Neural cell (in vitro differentiated cells): ENCODE data around the gene DDX31. TPM values are rescaled to one million over a fixed set of nuclear protein-coding genes. Genes with fewer than 3 reads are reported as not detected.

ENCODE experiments used
- H2AFZ ChIP-seq: fragments of 200-600, 300-800 bp; sonication (generic), shearing (Covaris generic); 2 replicates; pipeline ENCODE4 v1.6.0; 2014; ENCODE audit warnings: low read depth, mild to moderate bottlenecking, antibody characterized with exemption, low read length, moderate library complexity
- H3F3A ChIP-seq: fragments of 200-600 bp; shearing (Covaris generic); 2 replicates; pipeline ENCODE4 v1.6.1; 2016; ENCODE audit warnings: mild to moderate bottlenecking, moderate library complexity, mixed read lengths, antibody characterized with exemption, low read length; ENCODE audit not compliant: insufficient read depth, poor library complexity, severe bottlenecking
- H3K27ac ChIP-seq: fragments of 200-600, 300-800 bp; sonication (generic), shearing (Covaris generic); 2 replicates; pipeline ENCODE4 v1.5.1; 2014; ENCODE audit warnings: mild to moderate bottlenecking, low read length, moderate library complexity
- H3K27me3 ChIP-seq: fragments of 300-800, 200-600 bp; sonication (generic), shearing (Covaris generic); 2 replicates; pipeline ENCODE4 v1.6.0; 2014; ENCODE audit warnings: mild to moderate bottlenecking, low read depth, low read length, moderate library complexity; ENCODE audit not compliant: insufficient read depth
- H3K36me3 ChIP-seq: fragments of 300-800, 200-600 bp; sonication (generic), shearing (Covaris generic); 2 replicates; pipeline ENCODE4 v1.5.1; 2014; ENCODE audit warnings: mild to moderate bottlenecking, antibody characterized with exemption, low read length, moderate library complexity; ENCODE audit not compliant: insufficient read depth
- H3K4me2 ChIP-seq: fragments of 300-800, 200-600 bp; sonication (generic), shearing (Covaris generic); 2 replicates; pipeline ENCODE4 v1.6.0; 2014; ENCODE audit warnings: mild to moderate bottlenecking, low read length
- H3K4me3 ChIP-seq: fragments of 300-800, 200-600 bp; sonication (generic), shearing (Covaris generic); 2 replicates; pipeline ENCODE4 v1.5.1; 2014; ENCODE audit warnings: mild to moderate bottlenecking, low read length, moderate library complexity
- H3K79me2 ChIP-seq: fragments of 200-600 bp; shearing (Covaris generic); replicated peaks from 2 replicates; pipeline ENCODE4 v1.6.0; 2014; ENCODE audit warnings: mild to moderate bottlenecking, low read length, moderate library complexity; ENCODE audit not compliant: insufficient read depth
- H3K9ac ChIP-seq: fragments of 300-800, 200-600 bp; sonication (generic), shearing (Covaris generic); 2 replicates; pipeline ENCODE4 v1.6.1; 2016; ENCODE audit warnings: mild to moderate bottlenecking, low read length, mixed read lengths
- H3K9me2 ChIP-seq: fragments of 200-600 bp; shearing (Covaris generic); 2 replicates; pipeline ENCODE4 v1.6.1; 2016; ENCODE audit warnings: mild to moderate bottlenecking, low read length, mixed read lengths; ENCODE audit not compliant: insufficient read depth
- H3K9me3 ChIP-seq: fragments of 200-600, 300-800 bp; sonication (generic), shearing (Covaris generic); 2 replicates; pipeline ENCODE4 v1.6.1; 2016; ENCODE audit warnings: mild to moderate bottlenecking, mixed run types, low read length, moderate library complexity, mixed read lengths
- H4K20me1 ChIP-seq: fragments of 200-600 bp; shearing (Covaris generic); 2 replicates; pipeline ENCODE4 v1.6.1; 2016; ENCODE audit warnings: mild to moderate bottlenecking, mixed run types; ENCODE audit not compliant: insufficient read depth
- EP300 ChIP-seq: fragments of 450-650 bp; conservative IDR thresholded peaks from 2 replicates; pipeline ENCODE4 v1.6.1; 2014; ENCODE audit warnings: antibody characterized with exemption, mild to moderate bottlenecking, moderate library complexity; ENCODE audit not compliant: poor library complexity, severe bottlenecking
- EZH2 ChIP-seq: fragments of 200-600, 300-800 bp; shearing (Covaris generic), sonication (generic); IDR thresholded peaks from 2 replicates; pipeline ENCODE4 v1.6.1; 2014; ENCODE audit warnings: antibody characterized with exemption, low read length, borderline replicate concordance, mild to moderate bottlenecking; ENCODE audit not compliant: insufficient read depth, poor library complexity, severe bottlenecking
- MXI1 ChIP-seq: fragments of 450-650 bp; conservative IDR thresholded peaks from 2 replicates; pipeline ENCODE4 v1.6.1; 2014; ENCODE audit warnings: antibody characterized with exemption, mild to moderate bottlenecking; ENCODE audit not compliant: poor library complexity, severe bottlenecking
- POLR2AphosphoS5 ChIP-seq: IDR thresholded peaks from 2 replicates; pipeline ENCODE4 v1.6.1; 2012
- RAD21 ChIP-seq: fragments of 450-650 bp; conservative IDR thresholded peaks from 2 replicates; pipeline ENCODE4 v1.6.1; 2014; ENCODE audit warnings: antibody characterized with exemption, mild to moderate bottlenecking, moderate library complexity
- SMC3 ChIP-seq: fragments of 450-650 bp; conservative IDR thresholded peaks from 2 replicates; pipeline ENCODE4 v1.6.1; 2014; ENCODE audit warnings: antibody characterized with exemption, mild to moderate bottlenecking, moderate library complexity; ENCODE audit not compliant: poor library complexity
- TAF1 ChIP-seq: IDR thresholded peaks from 2 replicates; pipeline ENCODE4 v1.6.1; 2012; ENCODE audit warnings: low read depth
- polyA plus RNA-seq: library from polyadenylated mRNA; depleted of rRNA; stranded (reverse); fragments of >200 nt; gene quantifications from 2 replicates; pipeline ENCODE4 v1.2.3, GENCODE V29; 2014
- TF ChIP-seq, protein P1 (sequence below): IDR thresholded peaks from 2 replicates; pipeline ENCODE4 v1.6.1; 2012; ENCODE audit warnings: borderline replicate concordance
- TF ChIP-seq, protein P2 (sequence below): fragments of 450-650 bp; IDR thresholded peaks from 2 replicates; pipeline ENCODE4 v1.5.1; 2014; ENCODE audit warnings: antibody characterized with exemption, mild to moderate bottlenecking, moderate library complexity; ENCODE audit not compliant: poor library complexity, severe bottlenecking

Gene DDX31
- polyA plus RNA-seq, 1 donor from 2014 or later, result 12.8 TPM

DNA sequence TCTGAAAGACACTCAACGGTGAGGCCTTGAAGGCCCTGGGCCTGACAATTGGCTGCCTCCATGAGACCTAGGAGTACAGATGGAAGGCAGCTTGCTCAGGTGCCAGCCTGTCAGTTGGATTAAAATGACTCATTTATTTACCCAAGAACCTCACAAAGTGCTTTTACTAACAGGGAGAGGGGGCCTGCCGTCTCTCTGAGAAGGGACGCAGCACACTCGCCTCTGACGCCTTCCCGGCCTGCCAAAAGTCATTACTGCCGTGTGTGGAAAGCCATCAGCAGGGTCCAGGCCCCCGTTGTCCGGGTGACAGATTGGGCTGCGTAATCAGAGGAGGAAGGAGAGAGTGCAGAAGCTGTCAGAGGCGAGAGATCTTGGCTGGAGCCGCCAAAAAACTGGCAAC lies 32.4 kb downstream of the DDX31 start:
- H3K9me3 ChIP-seq, result no peaks in the 10 kb centered on the region
- no peak overlapping the region for H3K27ac ChIP-seq
- H3K9ac ChIP-seq, result no peak overlapping the region
- H3K4me2 ChIP-seq, result no peak overlapping the region
- no peaks in the 10 kb centered on the region for H4K20me1 ChIP-seq
- no peaks in the 10 kb centered on the region for H3K36me3 ChIP-seq
- H3K27me3 ChIP-seq, result no peaks in the 10 kb centered on the region
- no peak overlapping the region for H2AFZ ChIP-seq
- no peak overlapping the region for H3K4me3 ChIP-seq
- no peaks in the 10 kb centered on the region for H3K9me2 ChIP-seq
- TF ChIP-seq EZH2 (no peak), POLR2AphosphoS5 (no peak), TAF1 (no peak), SMC3 (no peak), MXI1 (no peak), RAD21 (no peak)
- TF ChIP-seq, protein P1, sequence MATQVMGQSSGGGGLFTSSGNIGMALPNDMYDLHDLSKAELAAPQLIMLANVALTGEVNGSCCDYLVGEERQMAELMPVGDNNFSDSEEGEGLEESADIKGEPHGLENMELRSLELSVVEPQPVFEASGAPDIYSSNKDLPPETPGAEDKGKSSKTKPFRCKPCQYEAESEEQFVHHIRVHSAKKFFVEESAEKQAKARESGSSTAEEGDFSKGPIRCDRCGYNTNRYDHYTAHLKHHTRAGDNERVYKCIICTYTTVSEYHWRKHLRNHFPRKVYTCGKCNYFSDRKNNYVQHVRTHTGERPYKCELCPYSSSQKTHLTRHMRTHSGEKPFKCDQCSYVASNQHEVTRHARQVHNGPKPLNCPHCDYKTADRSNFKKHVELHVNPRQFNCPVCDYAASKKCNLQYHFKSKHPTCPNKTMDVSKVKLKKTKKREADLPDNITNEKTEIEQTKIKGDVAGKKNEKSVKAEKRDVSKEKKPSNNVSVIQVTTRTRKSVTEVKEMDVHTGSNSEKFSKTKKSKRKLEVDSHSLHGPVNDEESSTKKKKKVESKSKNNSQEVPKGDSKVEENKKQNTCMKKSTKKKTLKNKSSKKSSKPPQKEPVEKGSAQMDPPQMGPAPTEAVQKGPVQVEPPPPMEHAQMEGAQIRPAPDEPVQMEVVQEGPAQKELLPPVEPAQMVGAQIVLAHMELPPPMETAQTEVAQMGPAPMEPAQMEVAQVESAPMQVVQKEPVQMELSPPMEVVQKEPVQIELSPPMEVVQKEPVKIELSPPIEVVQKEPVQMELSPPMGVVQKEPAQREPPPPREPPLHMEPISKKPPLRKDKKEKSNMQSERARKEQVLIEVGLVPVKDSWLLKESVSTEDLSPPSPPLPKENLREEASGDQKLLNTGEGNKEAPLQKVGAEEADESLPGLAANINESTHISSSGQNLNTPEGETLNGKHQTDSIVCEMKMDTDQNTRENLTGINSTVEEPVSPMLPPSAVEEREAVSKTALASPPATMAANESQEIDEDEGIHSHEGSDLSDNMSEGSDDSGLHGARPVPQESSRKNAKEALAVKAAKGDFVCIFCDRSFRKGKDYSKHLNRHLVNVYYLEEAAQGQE, result no peak
- TF ChIP-seq, protein P2, sequence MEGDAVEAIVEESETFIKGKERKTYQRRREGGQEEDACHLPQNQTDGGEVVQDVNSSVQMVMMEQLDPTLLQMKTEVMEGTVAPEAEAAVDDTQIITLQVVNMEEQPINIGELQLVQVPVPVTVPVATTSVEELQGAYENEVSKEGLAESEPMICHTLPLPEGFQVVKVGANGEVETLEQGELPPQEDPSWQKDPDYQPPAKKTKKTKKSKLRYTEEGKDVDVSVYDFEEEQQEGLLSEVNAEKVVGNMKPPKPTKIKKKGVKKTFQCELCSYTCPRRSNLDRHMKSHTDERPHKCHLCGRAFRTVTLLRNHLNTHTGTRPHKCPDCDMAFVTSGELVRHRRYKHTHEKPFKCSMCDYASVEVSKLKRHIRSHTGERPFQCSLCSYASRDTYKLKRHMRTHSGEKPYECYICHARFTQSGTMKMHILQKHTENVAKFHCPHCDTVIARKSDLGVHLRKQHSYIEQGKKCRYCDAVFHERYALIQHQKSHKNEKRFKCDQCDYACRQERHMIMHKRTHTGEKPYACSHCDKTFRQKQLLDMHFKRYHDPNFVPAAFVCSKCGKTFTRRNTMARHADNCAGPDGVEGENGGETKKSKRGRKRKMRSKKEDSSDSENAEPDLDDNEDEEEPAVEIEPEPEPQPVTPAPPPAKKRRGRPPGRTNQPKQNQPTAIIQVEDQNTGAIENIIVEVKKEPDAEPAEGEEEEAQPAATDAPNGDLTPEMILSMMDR, result no peak
- H3F3A ChIP-seq, result no peaks in the 10 kb centered on the region
- H3K79me2 ChIP-seq, result no peaks in the 10 kb centered on the region

DNA sequence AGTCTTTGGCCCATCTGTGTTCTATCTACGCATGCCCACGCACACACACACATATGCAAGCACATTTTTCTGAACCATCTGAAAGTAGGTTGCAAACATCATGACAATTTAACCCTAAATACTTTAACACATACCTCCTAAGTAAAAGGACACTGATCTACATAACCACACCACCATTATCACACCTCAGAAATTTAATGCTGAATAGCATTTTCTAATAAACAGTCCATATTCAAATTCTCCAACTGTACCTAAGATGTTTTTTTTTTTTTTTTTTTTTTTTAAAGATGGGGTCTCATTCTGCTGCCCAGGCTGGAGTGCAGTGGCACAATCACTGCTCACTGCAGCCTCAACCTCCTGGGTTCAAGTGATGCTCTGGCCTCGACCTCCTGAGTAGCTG lies 35.5 kb downstream of the DDX31 start:
- H3K9me3 ChIP-seq, result no peaks in the 10 kb centered on the region
- no peak overlapping the region for H2AFZ ChIP-seq
- H3K27ac ChIP-seq, result no peak overlapping the region
- no peaks in the 10 kb centered on the region for H3K36me3 ChIP-seq
- no peaks in the 10 kb centered on the region for H3K9me2 ChIP-seq
- H3K4me2 ChIP-seq, result no peak overlapping the region
- no peaks in the 10 kb centered on the region for H3F3A ChIP-seq
- TF ChIP-seq SMC3 (no peak), TAF1 (no peak), POLR2AphosphoS5 (no peak), RAD21 (no peak), EP300 (no peak), MXI1 (no peak), EZH2 (no peak)
- TF ChIP-seq, protein P2, result no peak
- H3K4me3 ChIP-seq, result no peak overlapping the region
- H3K79me2 ChIP-seq, result no peaks in the 10 kb centered on the region
- no peaks in the 10 kb centered on the region for H4K20me1 ChIP-seq
- no peaks in the 10 kb centered on the region for H3K27me3 ChIP-seq
- H3K9ac ChIP-seq, result no peak overlapping the region
